A549 treated with Mapracorat at 1 μM for 4 hours (cell line): ENCODE results near the gene ZSCAN23. TPM values are rescaled to one million over a fixed set of nuclear protein-coding genes. Genes with fewer than 3 reads are reported as not detected.

Experiments
- total RNA-seq: library from RNA; stranded (reverse); fragments of 200-300 nt; extraction: Qiagen RNA extraction; gene quantifications from 5 replicates; pipeline ENCODE4 v1.2.3, GENCODE V29; 2022

The ZSCAN23 gene
- total RNA-seq, result not detected in 5 replicates

GRCh38 chr6:28443112-28443773 is at the start of gene ZSCAN23:
TSS of gene ZSCAN23 (minus strand) at chr6:28443491. CDS start at chr6:28436266, 7,225 bp downstream.

GRCh38 chr6:28399350-28400121 is 43.8 kb downstream of the ZSCAN23 start, which contains the start of gene ZSCAN12:
TSS of gene ZSCAN12 (minus strand) at chr6:28399747. CDS start at chr6:28398405, 1,342 bp downstream.

Other genes with a start within 250 kb of the ZSCAN23 start
- 5.7 to 8.9 TPM (median 7.3 TPM) in 5 replicates for gene ZSCAN9, start 218.2 kb downstream of the ZSCAN23 start, total RNA-seq
- 2.4 to 2.9 TPM (median 2.6 TPM) in 5 replicates for gene ZKSCAN4, start 191.2 kb downstream of the ZSCAN23 start, total RNA-seq
- not detected in 5 replicates for gene NKAPL, start 184.2 kb downstream of the ZSCAN23 start, total RNA-seq
- gene ZSCAN26, start 176.3 kb downstream of the ZSCAN23 start, total RNA-seq, result 4.0 to 4.9 TPM (median 4.7 TPM) in 5 replicates
- gene PGBD1, start 161.9 kb downstream of the ZSCAN23 start, total RNA-seq, result 3.9 to 5.6 TPM (median 5.1 TPM) in 5 replicates
- 1.4 to 4.2 TPM (median 1.9 TPM) in 5 replicates for gene ZSCAN31, start 107.3 kb downstream of the ZSCAN23 start, total RNA-seq
- 1.4 to 2.2 TPM (median 2.0 TPM) in 5 replicates for gene ZKSCAN3, start 93.5 kb downstream of the ZSCAN23 start, total RNA-seq
- 1.5 to 1.9 TPM (median 1.8 TPM) in 5 replicates for gene ZSCAN12, start 43.7 kb downstream of the ZSCAN23 start, total RNA-seq
- not detected in 5 replicates for gene GPX6, start 72.3 kb upstream of the ZSCAN23 start, total RNA-seq
- gene GPX5, start 82.4 kb upstream of the ZSCAN23 start, total RNA-seq, result not detected in 5 replicates